GM15510 (cell line): ENCODE data around the gene SLC6A3.

Experiments used
- POLR2A ChIP-seq: IDR thresholded peaks from 3 replicates; pipeline ENCODE4 v1.6.1; 2011; ENCODE audit warnings: borderline replicate concordance; ENCODE audit not compliant: insufficient read length; ENCODE audit errors: extremely low read depth

SLC6A3 gene

DNA sequence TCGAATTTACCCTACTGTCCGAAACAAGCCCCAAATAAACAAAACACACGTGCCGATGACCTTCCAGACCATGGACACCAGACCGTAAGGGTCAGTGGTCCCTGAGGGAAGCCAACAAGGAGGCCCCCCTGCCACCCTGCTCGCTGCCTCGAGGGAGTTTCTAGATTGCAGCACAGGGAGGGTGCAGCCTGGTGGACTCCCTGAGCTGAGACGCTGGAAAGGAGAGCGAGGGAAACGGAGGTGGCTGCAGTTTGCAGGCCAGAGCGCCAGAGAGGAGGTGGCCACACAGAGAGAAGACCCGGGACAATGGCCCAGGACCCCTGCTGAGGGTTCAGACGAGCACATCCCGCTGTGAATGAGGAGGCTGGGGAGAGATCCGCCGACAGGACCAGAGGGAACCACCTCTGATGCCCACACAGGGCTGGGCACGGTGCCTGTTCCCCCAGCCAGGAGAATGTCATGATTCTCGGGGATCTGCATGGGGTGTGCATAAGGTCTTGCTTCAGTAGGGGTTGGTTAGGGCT lies 48.9 kb downstream of the SLC6A3 start:
- TF ChIP-seq POLR2A: no peak

DNA sequence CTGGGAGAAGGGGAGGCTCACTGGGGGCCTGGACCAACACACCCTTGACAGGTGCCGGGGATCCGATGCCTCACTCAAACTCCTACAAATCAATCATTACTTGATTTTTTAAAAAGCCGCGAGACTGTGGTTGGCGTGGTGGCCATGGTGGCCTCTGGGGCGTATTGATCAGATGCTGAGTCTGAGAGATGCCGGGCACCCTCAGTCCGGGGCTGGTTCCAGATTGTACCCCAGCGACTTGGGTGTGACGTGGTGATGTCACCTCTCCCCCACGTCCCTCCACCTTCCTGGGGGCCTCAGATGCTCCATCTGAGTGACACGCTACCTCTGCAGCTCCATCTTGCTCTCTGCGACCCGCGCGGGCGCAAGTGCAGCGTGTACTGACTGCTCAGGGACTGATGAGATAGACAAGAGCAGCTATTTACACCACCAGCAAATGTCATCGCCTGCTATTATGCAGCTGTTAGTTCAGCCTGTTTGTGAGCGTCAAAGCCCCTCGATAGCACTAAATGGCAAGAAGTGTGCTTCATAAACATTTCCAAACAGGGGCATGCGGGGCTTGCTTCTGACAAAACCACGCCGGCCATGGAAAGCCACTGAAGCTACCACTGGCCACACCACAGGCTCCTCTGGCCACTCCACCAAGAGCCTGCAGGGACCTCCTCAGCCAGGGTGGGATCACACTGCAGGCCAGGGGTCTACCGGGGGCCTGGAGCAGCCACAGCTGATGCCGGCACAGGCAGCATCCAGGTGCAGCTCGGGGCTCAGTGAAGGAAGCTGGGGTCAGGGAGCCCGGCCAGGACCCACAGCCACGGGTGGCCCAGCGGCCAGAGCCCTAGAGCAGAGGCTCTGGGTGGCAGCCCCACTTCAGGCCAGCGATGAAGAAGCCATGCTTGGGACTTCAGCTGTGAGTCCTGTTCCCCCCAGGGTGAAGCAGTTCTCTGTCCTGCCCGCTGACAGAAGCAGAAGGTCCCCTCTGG lies 50.1 kb downstream of the SLC6A3 start:
- TF ChIP-seq POLR2A: no peak

- no peak for TF ChIP-seq POLR2A
These were observed 51.4 kb downstream of the SLC6A3 start for GRCh38 chr5:1393571-1394501.

DNA sequence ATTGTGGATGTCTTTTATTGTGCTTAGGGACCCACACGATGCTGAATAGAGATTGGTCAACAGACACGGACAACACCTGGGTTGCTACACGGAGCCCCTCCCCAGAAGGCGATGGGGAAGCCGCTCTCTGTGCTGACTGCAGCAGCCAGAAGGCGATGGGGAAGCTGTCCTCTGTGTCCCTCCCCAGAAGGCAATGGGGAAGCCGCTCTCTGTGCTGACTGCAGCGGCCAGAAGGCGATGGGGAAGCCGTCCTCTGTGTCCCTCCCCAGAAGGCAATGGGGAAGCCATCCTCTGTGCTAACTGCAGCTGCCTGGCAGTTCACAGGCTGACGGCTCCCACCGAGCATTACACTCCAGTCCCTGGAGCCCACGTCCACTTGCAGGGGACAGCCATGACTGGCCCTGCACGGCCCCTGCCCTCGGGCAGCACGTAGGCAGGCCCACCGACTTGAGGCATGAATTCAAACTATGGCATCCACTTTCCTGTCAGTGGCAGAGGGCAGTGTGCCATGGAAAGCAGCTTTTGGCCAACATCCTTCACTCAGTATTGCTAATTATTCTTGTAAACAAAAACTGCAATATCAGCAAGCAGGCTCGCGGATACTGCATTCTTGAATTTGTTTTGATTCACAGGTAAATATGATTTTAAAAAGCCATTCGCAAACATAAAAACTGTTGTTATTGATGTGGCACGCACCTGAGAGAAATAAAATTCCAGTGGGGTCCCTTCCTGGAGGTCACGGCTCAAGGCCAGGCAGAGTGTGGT lies 52.3 kb downstream of the SLC6A3 start:
- no peak for TF ChIP-seq POLR2A

DNA sequence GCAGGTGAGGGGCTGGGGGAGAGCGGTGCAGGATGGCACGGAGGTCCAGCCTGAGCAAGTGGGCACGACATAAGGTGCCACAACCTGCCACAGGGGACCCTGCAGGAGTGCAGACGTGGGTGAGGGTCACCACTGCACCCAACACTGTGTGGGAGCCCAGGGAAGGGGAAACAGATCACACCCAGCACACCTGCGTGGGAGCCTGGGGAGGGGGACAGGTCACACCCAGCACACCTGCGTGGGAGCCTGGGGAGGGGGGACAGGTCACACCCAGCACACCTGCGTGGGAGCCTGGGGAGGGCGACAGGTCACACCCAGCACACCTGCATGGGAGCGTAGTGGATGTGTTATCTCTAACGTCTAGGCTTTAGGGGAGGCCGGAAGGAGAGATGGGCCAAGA lies 53.0 kb downstream of the SLC6A3 start:
- no peak for TF ChIP-seq POLR2A

DNA sequence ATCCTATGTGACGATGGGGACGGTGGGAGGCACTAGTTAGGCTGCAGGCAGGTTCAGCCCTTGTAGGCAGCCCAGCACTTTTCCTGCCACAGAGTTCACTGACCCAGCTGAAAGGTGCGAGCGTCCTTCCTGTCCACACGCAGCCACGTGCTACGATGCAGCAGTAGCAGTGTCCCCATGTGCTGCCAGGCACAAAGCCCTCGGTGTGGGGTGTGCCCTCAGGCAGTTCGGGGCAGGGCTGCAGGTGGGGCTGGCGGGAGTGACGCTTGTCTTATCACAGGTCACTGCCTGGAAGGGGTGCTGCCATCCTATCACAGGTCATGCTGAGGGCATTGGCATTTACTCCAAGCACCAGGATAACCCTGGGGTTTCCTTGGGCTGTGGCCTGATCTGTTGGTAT lies 53.5 kb downstream of the SLC6A3 start:
- no peak for TF ChIP-seq POLR2A

DNA sequence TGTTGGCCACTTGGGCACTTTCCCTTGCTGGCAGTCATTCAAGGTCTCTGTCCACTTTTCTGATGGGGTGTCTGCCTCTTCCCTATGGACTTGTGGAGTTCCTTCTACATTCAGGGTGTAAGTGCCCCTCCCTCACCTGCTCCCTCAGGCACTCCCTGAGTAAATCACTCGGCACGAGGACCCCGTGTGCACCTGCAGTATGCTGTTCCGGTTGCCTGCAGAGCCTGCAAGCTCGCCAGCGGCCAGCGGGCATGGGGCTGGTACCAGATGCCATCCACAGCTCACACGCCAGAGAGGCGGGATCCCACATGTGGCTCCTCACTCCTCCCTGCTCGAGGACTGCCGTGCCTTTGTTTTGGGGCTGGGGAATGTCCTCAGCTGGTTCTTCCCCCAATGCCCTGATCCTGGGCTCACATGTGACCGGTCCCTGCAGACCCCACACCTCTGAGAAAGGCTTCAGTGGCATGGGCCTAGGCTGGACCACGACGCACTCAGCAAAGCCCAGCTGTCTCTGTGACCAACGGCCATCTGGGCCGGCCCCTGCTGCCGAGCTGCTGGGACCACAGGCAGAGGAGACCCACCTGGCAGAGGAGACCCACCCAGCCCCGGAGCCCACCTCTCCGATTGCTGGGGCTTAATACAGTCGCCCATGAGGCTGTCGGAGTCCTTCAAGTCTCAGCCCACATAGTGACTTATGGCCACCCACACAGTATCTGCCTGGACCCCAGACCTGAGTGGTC lies 54.2 kb downstream of the SLC6A3 start:
- no peak for TF ChIP-seq POLR2A

DNA sequence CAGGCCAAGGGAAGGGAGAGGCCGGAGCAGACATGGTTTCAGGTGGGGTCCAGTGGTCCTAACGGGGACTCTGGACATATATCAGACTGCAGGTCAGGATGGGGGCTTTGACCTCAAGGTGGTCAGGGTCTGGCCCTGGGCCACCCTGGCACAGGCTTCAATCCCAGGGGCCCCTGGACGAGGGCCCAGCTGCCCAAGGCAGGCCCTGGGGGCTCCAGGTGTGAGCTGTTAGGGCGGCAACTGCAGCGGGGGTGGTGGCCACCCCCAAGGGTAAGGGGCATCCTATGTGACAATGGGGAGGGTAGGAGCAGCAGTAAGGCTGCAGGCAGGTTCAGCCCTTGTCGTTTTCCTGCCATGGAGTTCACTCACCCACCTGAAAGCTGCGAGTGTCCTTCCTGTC lies 54.9 kb downstream of the SLC6A3 start:
- TF ChIP-seq POLR2A: no peak

- TF ChIP-seq POLR2A: no peak
These were observed 56.8 kb downstream of the SLC6A3 start for GRCh38 chr5:1388383-1388967.

GRCh38 chr5:1387876-1388275 lies 57.4 kb downstream of the SLC6A3 start:
- no peak for TF ChIP-seq POLR2A

DNA sequence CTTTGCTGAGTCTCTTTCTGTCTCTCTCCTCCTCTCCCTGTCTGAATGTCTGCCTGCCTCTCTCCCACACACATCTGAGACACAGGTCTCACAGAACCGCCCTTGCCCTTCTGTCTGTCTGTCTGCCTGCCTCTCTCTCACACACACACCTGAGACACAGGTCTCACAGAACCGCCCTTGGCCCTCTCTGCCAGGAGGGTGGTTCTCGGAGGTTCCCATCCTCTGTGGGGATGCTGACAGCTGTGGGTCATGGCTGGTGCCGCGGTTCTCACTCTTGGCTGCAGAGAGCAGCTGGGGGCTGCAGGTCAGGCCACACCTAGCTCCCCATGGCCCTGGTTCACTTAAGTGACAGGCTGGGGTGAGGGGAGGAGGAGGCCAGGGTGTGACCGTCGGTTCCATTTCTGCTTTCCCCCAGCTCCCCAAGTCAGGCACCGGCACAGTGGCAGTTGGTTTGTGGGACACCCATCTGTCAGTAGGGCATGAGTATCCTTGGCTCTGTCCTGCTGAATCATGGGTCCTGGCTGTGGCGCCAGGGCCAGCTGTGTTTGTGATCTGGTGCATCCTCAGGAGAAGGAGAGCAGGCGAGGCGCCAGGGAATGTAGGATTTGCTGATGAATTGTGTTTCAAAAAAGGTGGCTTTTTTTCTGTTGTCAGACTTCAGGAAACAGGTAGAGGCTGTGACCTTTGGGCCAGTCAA lies 58.0 kb downstream of the SLC6A3 start:
- no peak for TF ChIP-seq POLR2A

- peak; percentile 43 for TF ChIP-seq POLR2A
These were observed 58.9 kb downstream of the SLC6A3 start for GRCh38 chr5:1386274-1386717.
